OCI-LY7 (cell line): ENCODE results near the gene PDCD1. TPM values are rescaled to one million over a fixed set of nuclear protein-coding genes. Genes with fewer than 3 reads are reported as not detected.

Experiments used
- BruUV-seq: library from RNA; stranded (reverse); fragments of 400-500 nt; replicated peaks from 2 replicates; lab custom pipeline; 2021; lab: Mats Ljungman, UMichigan
- CTCF ChIA-PET: fragments of 300-600 bp; sonication (Branson Sonifier 250); formaldehyde crosslinking; loops from one replicate; lab custom pipeline; 2022; ENCODE audit warnings: antibody characterized with exemption; ENCODE audit not compliant: unreplicated experiment; lab: Charles Lee
- POLR2A ChIA-PET: fragments of 300-600 bp; sonication (Branson Sonifier 250); formaldehyde crosslinking; loops from one replicate; lab custom pipeline; 2022; ENCODE audit warnings: antibody characterized with exemption; lab: Charles Lee
- DNase-seq: peaks from one replicate; pipeline ENCODE4 v3.0.0-alpha.2; 2015; ENCODE audit warnings: low spot score
- H2AFZ ChIP-seq: fragments of 200-600 bp; sonication (generic), shearing (Covaris generic); 2 replicates; pipeline ENCODE4 v1.6.1; 2014; ENCODE audit warnings: mild to moderate bottlenecking, antibody characterized with exemption, low read length, moderate library complexity
- H3K27ac ChIP-seq: fragments of 200-600 bp; sonication (generic); 2 replicates; pipeline ENCODE4 v1.5.1; 2014; ENCODE audit warnings: mixed run types, low read depth, mild to moderate bottlenecking, moderate library complexity, low read length, inconsistent platforms; ENCODE audit not compliant: poor library complexity, severe bottlenecking
- H3K36me3 ChIP-seq: fragments of 200-600 bp; sonication (generic); 2 replicates; pipeline ENCODE4 v1.6.1; 2014; ENCODE audit warnings: mild to moderate bottlenecking, antibody characterized with exemption, low read length, moderate library complexity, mixed read lengths; ENCODE audit not compliant: insufficient read depth
- H3K4me1 ChIP-seq: fragments of 200-600 bp; sonication (generic); 2 replicates; pipeline ENCODE4 v1.5.1; 2014; ENCODE audit warnings: mild to moderate bottlenecking, low read length; ENCODE audit not compliant: insufficient read depth, poor library complexity, severe bottlenecking
- H3K4me2 ChIP-seq: fragments of 200-600 bp; sonication (generic); 2 replicates; pipeline ENCODE4 v1.6.1; 2014; ENCODE audit warnings: mild to moderate bottlenecking, low read length
- H3K4me3 ChIP-seq: fragments of 200-600 bp; sonication (generic); 2 replicates; pipeline ENCODE4 v1.5.1; 2014; ENCODE audit warnings: mild to moderate bottlenecking, low read depth, low read length; ENCODE audit not compliant: poor library complexity, severe bottlenecking
- H3K79me2 ChIP-seq: fragments of 200-600 bp; sonication (generic); 2 replicates; pipeline ENCODE4 v1.6.1; 2016; ENCODE audit warnings: low read depth, mild to moderate bottlenecking, low read length, moderate library complexity, mixed read lengths; ENCODE audit not compliant: insufficient read depth
- H3K9me2 ChIP-seq: fragments of 200-600 bp; sonication (generic); 2 replicates; pipeline ENCODE4 v1.6.1; 2016; ENCODE audit warnings: mild to moderate bottlenecking, low read length, mixed read lengths; ENCODE audit not compliant: insufficient read depth
- H3K9me3 ChIP-seq: fragments of 200-600 bp; sonication (generic); 2 replicates; pipeline ENCODE4 v1.6.1; 2014; ENCODE audit warnings: mild to moderate bottlenecking, mixed run types, low read length, mixed read lengths
- H4K20me1 ChIP-seq: fragments of 200-600 bp; sonication (generic); 2 replicates; pipeline ENCODE4 v1.6.1; 2014; ENCODE audit warnings: mild to moderate bottlenecking, antibody characterized with exemption, low read length, moderate library complexity, mixed read lengths; ENCODE audit not compliant: insufficient read depth
- EZH2phosphoT487 ChIP-seq: fragments of 200-600 bp; sonication (generic); IDR thresholded peaks from 2 replicates; pipeline ENCODE4 v1.6.1; 2018; ENCODE audit warnings: low read depth, borderline replicate concordance, mild to moderate bottlenecking, mixed run types, antibody characterized with exemption, low read length, moderate library complexity, mixed read lengths
- intact Hi-C: fragments of 100-400 bp; cut with micrococcal nuclease; formaldehyde crosslinking; loops from one replicate; pipeline ENCODE4 v1.10.0; 2022; ENCODE audit not compliant: unreplicated experiment
- total RNA-seq, 2 experiments: library from RNA; depleted of rRNA in 1 of 2; stranded (reverse); fragments of >200 nt in 1 of 2; shearing (Covaris generic) in 1 of 2; gene quantifications; 2 replicates each; pipeline ENCODE4 v1.2.3, GENCODE V29; 2014 to 2022
- TF ChIP-seq, protein P1 (sequence below): fragments of 200-600 bp; sonication (generic); conservative IDR thresholded peaks from 2 replicates; pipeline ENCODE4 v1.5.1; 2014; ENCODE audit warnings: mild to moderate bottlenecking, antibody characterized with exemption, low read length, moderate library complexity, mixed read lengths

PDCD1 gene
- total RNA-seq, 2 experiments from 2014 or later, result not detected

- BruUV-seq, result no TSS peak
- intact Hi-C loops, result loop anchor here (5.0 to 10.0 kb wide), 3 partner anchors 77 to 740 kb away; partner anchors contain the start of genes DTYMK and PASK
- no peaks in the 10 kb centered on the region; the same call in 1 of the 2 replicates for H4K20me1 ChIP-seq
- CTCF ChIA-PET, result no interaction called here
- H3K4me3 ChIP-seq, result no peak overlapping the region
- no peak for TF ChIP-seq EZH2phosphoT487
- TF ChIP-seq, protein P1, sequence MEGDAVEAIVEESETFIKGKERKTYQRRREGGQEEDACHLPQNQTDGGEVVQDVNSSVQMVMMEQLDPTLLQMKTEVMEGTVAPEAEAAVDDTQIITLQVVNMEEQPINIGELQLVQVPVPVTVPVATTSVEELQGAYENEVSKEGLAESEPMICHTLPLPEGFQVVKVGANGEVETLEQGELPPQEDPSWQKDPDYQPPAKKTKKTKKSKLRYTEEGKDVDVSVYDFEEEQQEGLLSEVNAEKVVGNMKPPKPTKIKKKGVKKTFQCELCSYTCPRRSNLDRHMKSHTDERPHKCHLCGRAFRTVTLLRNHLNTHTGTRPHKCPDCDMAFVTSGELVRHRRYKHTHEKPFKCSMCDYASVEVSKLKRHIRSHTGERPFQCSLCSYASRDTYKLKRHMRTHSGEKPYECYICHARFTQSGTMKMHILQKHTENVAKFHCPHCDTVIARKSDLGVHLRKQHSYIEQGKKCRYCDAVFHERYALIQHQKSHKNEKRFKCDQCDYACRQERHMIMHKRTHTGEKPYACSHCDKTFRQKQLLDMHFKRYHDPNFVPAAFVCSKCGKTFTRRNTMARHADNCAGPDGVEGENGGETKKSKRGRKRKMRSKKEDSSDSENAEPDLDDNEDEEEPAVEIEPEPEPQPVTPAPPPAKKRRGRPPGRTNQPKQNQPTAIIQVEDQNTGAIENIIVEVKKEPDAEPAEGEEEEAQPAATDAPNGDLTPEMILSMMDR, result no peak
- POLR2A ChIA-PET, result no interaction called here
- peaks cover 11% of the 10 kb centered on the region; the same call in 1 of the 2 replicates for H3K79me2 ChIP-seq
- H3K27ac ChIP-seq, result no peak overlapping the region
- peaks cover 43% of the 10 kb centered on the region for H3K36me3 ChIP-seq
- no peak overlapping the region for H2AFZ ChIP-seq
- peaks cover 62% of the 10 kb centered on the region for H3K4me1 ChIP-seq
- H3K4me2 ChIP-seq, result no peak overlapping the region
- H3K9me2 ChIP-seq, result no peaks in the 10 kb centered on the region
- peaks cover 3% of the 10 kb centered on the region; the same call in 1 of the 2 replicates for H3K9me3 ChIP-seq
- DNase-seq, result no peak
Observed at GRCh38 chr2:241884951-241885290, 26.2 kb upstream of the PDCD1 start.

DNA sequence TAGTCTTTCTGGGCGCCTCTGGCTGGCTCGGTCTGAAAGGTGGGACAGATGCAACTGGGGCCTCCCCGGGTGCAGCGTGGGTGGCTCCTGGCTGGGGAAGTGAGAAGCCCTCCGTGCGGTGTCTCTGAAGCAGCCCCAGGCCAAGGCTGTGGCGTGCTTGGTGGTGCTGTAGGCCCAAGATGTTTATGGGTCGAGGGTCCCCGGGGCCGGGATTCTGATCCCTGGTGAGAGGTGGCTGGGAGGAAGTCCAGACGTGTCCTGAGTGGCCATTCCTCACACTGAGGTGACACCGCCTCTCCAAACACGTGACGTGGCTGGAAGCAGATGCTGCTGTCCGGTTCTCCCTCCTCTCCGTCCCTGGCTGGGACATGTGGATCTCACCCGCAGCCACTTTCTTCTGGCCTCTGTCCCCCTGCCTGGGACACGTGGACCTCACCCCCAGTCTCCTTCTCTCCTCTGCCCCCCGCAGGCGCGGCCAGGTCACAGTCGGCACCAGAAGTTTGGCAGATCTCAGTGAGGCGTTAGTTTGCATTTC is 23.5 kb upstream of the PDCD1 start:
- POLR2A ChIA-PET, result no interaction called here
- TF ChIP-seq, protein P1, result peak; percentile 69
- TF ChIP-seq EZH2phosphoT487, result no peak
- intact Hi-C loops, result loop anchor here (5.0 to 10.0 kb wide), 3 partner anchors 80 to 737 kb away; partner anchors contain the start of genes DTYMK and PASK
- peak; percentile 61 for DNase-seq
- H3K79me2 ChIP-seq, result peaks cover 11% of the 10 kb centered on the region; the same call in 1 of the 2 replicates
- H3K4me2 ChIP-seq, result peak overlapping the region; percentile 88
- peak overlapping the region; percentile 79 for H3K27ac ChIP-seq
- H3K4me1 ChIP-seq, result peaks cover 53% of the 10 kb centered on the region
- no peaks in the 10 kb centered on the region for H3K9me3 ChIP-seq
- no peaks in the 10 kb centered on the region; the same call in 1 of the 2 replicates for H4K20me1 ChIP-seq
- no peaks in the 10 kb centered on the region for H3K9me2 ChIP-seq
- peak overlapping the region; percentile 41; the same call in 1 of the 2 replicates for H2AFZ ChIP-seq
- CTCF ChIA-PET, result no interaction called here
- peaks cover 26% of the 10 kb centered on the region for H3K36me3 ChIP-seq
- BruUV-seq, result no TSS peak
- H3K4me3 ChIP-seq, result peak overlapping the region; percentile 71
